H1 (cell line): ENCODE measurements around the gene CHAD. TPM values are rescaled to one million over a fixed set of nuclear protein-coding genes. Genes with fewer than 3 reads are reported as not detected.

Experiments used
- CTCF ChIA-PET: fragments of 300-600 bp; sonication (Branson Sonifier 250); formaldehyde crosslinking; loops from one replicate; lab custom pipeline; 2021; ENCODE audit not compliant: partially characterized antibody; lab: Charles Lee
- POLR2A ChIA-PET: fragments of 300-600 bp; sonication (Branson Sonifier 250); formaldehyde crosslinking; loops from one replicate; lab custom pipeline; 2021; ENCODE audit warnings: inconsistent platforms; ENCODE audit not compliant: partially characterized antibody; lab: Charles Lee
- DNase-seq, 2 experiments: peaks; one replicate each; pipeline versions ENCODE4 v3.0.0 to v3.0.0-alpha.2; 2010 to 2022; ENCODE audit warnings: low spot score in 2 of 2, low read depth in 1 of 2, mixed read lengths in 1 of 2
- FAIRE-seq: peaks from 2 replicates; lab custom pipeline; 2011; peaks lifted over from hg19 to GRCh38; lab: Jason Lieb, UNC
- H2AFZ ChIP-seq: 2 replicates; pipeline ENCODE4 v1.8.1; 2012; ENCODE audit warnings: low read length, inconsistent platforms
- H2AK5ac ChIP-seq: 2 replicates; pipeline ENCODE4 v1.6.1; 2013; ENCODE audit warnings: low read depth, low read length
- H2BK120ac ChIP-seq: replicated peaks from 2 replicates; pipeline ENCODE3; 2013; ENCODE audit warnings: low read depth, low read length, inconsistent platforms
- H2BK12ac ChIP-seq: 2 replicates; pipeline ENCODE4 v1.6.1; 2013; ENCODE audit warnings: low read depth, low read length
- H2BK15ac ChIP-seq: 2 replicates; pipeline ENCODE4 v1.6.1; 2013; ENCODE audit warnings: low read length
- H2BK20ac ChIP-seq: 2 replicates; pipeline ENCODE4 v1.6.1; 2013; ENCODE audit warnings: low read length
- H2BK5ac ChIP-seq: 2 replicates; pipeline ENCODE4 v1.6.1; 2013; ENCODE audit warnings: low read depth, low read length
- H3K14ac ChIP-seq: 2 replicates; pipeline ENCODE4 v1.6.1; 2013; ENCODE audit warnings: inconsistent platforms; ENCODE audit not compliant: insufficient read length
- H3K18ac ChIP-seq: 2 replicates; pipeline ENCODE4 v1.6.1; 2013; ENCODE audit warnings: low read length; ENCODE audit errors: extremely low read depth
- H3K23ac ChIP-seq: 2 replicates; pipeline ENCODE4 v1.6.1; 2013; ENCODE audit warnings: inconsistent platforms; ENCODE audit not compliant: insufficient read length
- H3K23me2 ChIP-seq: 2 replicates; pipeline ENCODE4 v1.6.1; 2013; ENCODE audit warnings: low read depth, low read length
- H3K27ac ChIP-seq: 2 replicates; pipeline ENCODE4 v1.6.1; 2011; ENCODE audit warnings: low read depth, low read length, inconsistent platforms
- H3K27me3 ChIP-seq, 4 experiments: replicated peaks in 1 of 4; 1 replicate in 1 of 4; 2 replicates in 3 of 4; pipeline versions ENCODE4 v1.6.1 to v1.8.1; 2011 to 2013; ENCODE audit warnings: low read length in 3 of 4, mild to moderate bottlenecking in 3 of 4, inconsistent platforms in 2 of 4, mixed read lengths in 2 of 4, moderate library complexity in 1 of 4; ENCODE audit not compliant: control insufficient read depth in 3 of 4, insufficient read depth in 3 of 4; ENCODE audit errors: extremely low read depth in 1 of 4
- H3K36me3 ChIP-seq, 4 experiments: 2 replicates each; pipeline versions ENCODE4 v1.6.1 to v1.8.1; 2011 to 2013; ENCODE audit warnings: mild to moderate bottlenecking in 4 of 4, low read length in 3 of 4, moderate library complexity in 2 of 4, control low read depth in 1 of 4, inconsistent platforms in 1 of 4; ENCODE audit not compliant: insufficient read depth in 4 of 4, control insufficient read depth in 2 of 4
- H3K4ac ChIP-seq: replicated peaks from 2 replicates; pipeline ENCODE3; 2013; ENCODE audit warnings: low read length, low read depth, mixed read lengths, inconsistent platforms; ENCODE audit not compliant: insufficient read length
- H3K4me1 ChIP-seq, 4 experiments: replicated peaks in 1 of 4; 1 replicate in 1 of 4; 2 replicates in 3 of 4; pipeline versions ENCODE4 v1.6.1 to v1.8.1; 2011 to 2013; ENCODE audit warnings: low read length in 3 of 4, inconsistent platforms in 2 of 4, mixed read lengths in 1 of 4; ENCODE audit not compliant: insufficient read depth in 4 of 4, control insufficient read depth in 3 of 4
- H3K4me2 ChIP-seq, 2 experiments: 2 replicates each; pipeline versions ENCODE4 v1.6.1 to v1.8.1; 2011 to 2013; ENCODE audit warnings: low read depth in 2 of 2, low read length in 2 of 2, control low read depth in 1 of 2, inconsistent platforms in 1 of 2, mild to moderate bottlenecking in 1 of 2; ENCODE audit not compliant: insufficient read depth in 1 of 2
- H3K4me3 ChIP-seq, 4 experiments: fragments of 200-600, 300-600 bp in 1 of 4; sonication (generic), shearing (Covaris generic), sonication (Bioruptor Twin) in 1 of 4; 2 replicates each; pipeline versions ENCODE4 v1.5.1 to v1.8.1; 2011 to 2016; ENCODE audit warnings: low read length in 4 of 4, low read depth in 3 of 4, control low read depth in 2 of 4, inconsistent platforms in 2 of 4, mild to moderate bottlenecking in 2 of 4, mixed read lengths in 1 of 4, moderate library complexity in 1 of 4; ENCODE audit not compliant: insufficient read depth in 2 of 4; ENCODE audit errors: extremely low read depth in 1 of 4
- H3K56ac ChIP-seq: replicated peaks from 2 replicates; pipeline ENCODE3; 2013; ENCODE audit warnings: low read depth, mild to moderate bottlenecking, mixed read lengths, low read length, inconsistent platforms; ENCODE audit not compliant: insufficient read length
- H3K79me1 ChIP-seq: 2 replicates; pipeline ENCODE4 v1.6.1; 2013; ENCODE audit warnings: low read depth, low read length, control low read depth
- H3K79me2 ChIP-seq, 2 experiments: 2 replicates each; pipeline versions ENCODE4 v1.6.1 to v1.8.1; 2012 to 2013; ENCODE audit warnings: low read length in 2 of 2, mild to moderate bottlenecking in 2 of 2, inconsistent platforms in 1 of 2; ENCODE audit not compliant: insufficient read depth in 2 of 2, control insufficient read depth in 1 of 2
- H3K9ac ChIP-seq, 4 experiments: replicated peaks in 1 of 4; 1 replicate in 1 of 4; 2 replicates in 3 of 4; pipeline versions ENCODE4 v1.6.1 to v1.8.1; 2011 to 2013; ENCODE audit warnings: low read depth in 3 of 4, low read length in 3 of 4, control low read depth in 2 of 4, mild to moderate bottlenecking in 2 of 4, moderate library complexity in 2 of 4, inconsistent platforms in 1 of 4; ENCODE audit errors: extremely low read depth in 1 of 4
- H3K9me3 ChIP-seq, 2 experiments: 2 replicates each; pipeline versions ENCODE4 v1.6.1 to v1.8.1; 2012 to 2013; ENCODE audit warnings: mild to moderate bottlenecking in 2 of 2, moderate library complexity in 2 of 2, control low read depth in 1 of 2, inconsistent platforms in 1 of 2, low read depth in 1 of 2, low read length in 1 of 2, mixed read lengths in 1 of 2; ENCODE audit not compliant: insufficient read depth in 2 of 2
- H4K20me1 ChIP-seq, 2 experiments: replicated peaks in 1 of 2; 2 replicates each; pipeline versions ENCODE3 to v1.8.1; 2011 to 2013; ENCODE audit warnings: inconsistent platforms in 2 of 2, low read length in 2 of 2, mild to moderate bottlenecking in 1 of 2; ENCODE audit not compliant: insufficient read depth in 2 of 2, control insufficient read depth in 1 of 2
- H4K5ac ChIP-seq: 2 replicates; pipeline ENCODE4 v1.6.1; 2013; ENCODE audit warnings: low read length, low read depth, mixed read lengths, inconsistent platforms; ENCODE audit not compliant: insufficient read length
- H4K8ac ChIP-seq: 2 replicates; pipeline ENCODE4 v1.8.0; 2013; ENCODE audit warnings: mild to moderate bottlenecking, moderate library complexity, low read length, inconsistent platforms; ENCODE audit not compliant: insufficient read depth; ENCODE audit errors: extremely low read depth
- H4K91ac ChIP-seq: replicated peaks from 2 replicates; pipeline ENCODE3; 2013; ENCODE audit warnings: low read length, mixed read lengths, inconsistent platforms; ENCODE audit not compliant: insufficient read length
- CBX8 ChIP-seq: fragments of 300-800, 300-1000 bp; sonication (generic); IDR thresholded peaks from 2 replicates; pipeline ENCODE4 v1.7.1; 2016; ENCODE audit warnings: low read depth, low read length, borderline replicate concordance
- CHD1 ChIP-seq: IDR thresholded peaks from 2 replicates; pipeline ENCODE4 v1.6.1; 2012; ENCODE audit warnings: low read depth, low read length, improper control_type of control experiment
- KDM5A ChIP-seq: fragments of 200-600 bp; IDR thresholded peaks from 2 replicates; pipeline ENCODE4 v1.7.1; 2012; ENCODE audit warnings: mild to moderate bottlenecking, low read length, inconsistent platforms, mixed read lengths
- POLR2AphosphoS5 ChIP-seq: IDR thresholded peaks from 2 replicates; pipeline ENCODE4 v1.6.1; 2011; ENCODE audit warnings: low read depth, low read length
- RNF2 ChIP-seq: fragments of 200-900, 300-1000 bp; sonication (generic); IDR thresholded peaks from 2 replicates; pipeline ENCODE4 v1.7.1; 2016; ENCODE audit warnings: borderline replicate concordance, low read depth, mild to moderate bottlenecking, antibody characterized with exemption, low read length; ENCODE audit not compliant: poor library complexity, severe bottlenecking; ENCODE audit errors: missing control alignments
- RXRA ChIP-seq: IDR thresholded peaks from 2 replicates; pipeline ENCODE4 v1.6.1; 2011; ENCODE audit warnings: low read depth, mild to moderate bottlenecking, low read length, moderate library complexity; ENCODE audit not compliant: insufficient read depth
- WGBS, 2 experiments: shearing (Covaris generic) in 1 of 2; methylation state at CpG; one replicate each; pipeline versions ENCODE4 v1.1.6 to v1.1.7; 2013 to 2015; ENCODE audit warnings: low lambda C conversion rate in 2 of 2, mixed read lengths in 2 of 2, inconsistent platforms in 1 of 2, low coverage in 1 of 2, missing lambda C conversion rate in 1 of 2; ENCODE audit not compliant: insufficient replicate concordance in 2 of 2, insufficient coverage in 1 of 2, insufficient read length in 1 of 2; ENCODE audit errors: extremely low coverage in 1 of 2, missing lambda C conversion rate in 1 of 2; 5-methylcytosine and 5-hydroxymethylcytosine counted together
- polyA plus RNA-seq, 7 experiments: library from polyadenylated mRNA; depleted of rRNA in 3 of 7; stranded (reverse) in 5 of 7; unstranded in 2 of 7; fragments of >200 nt in 5 of 7; fragments of 200-250 nt in 2 of 7; gene quantifications; 1 replicate in 5 of 7; 2 replicates in 1 of 7; 4 replicates in 1 of 7; pipeline versions ENCODE4 v1.2.1 to v1.2.3, GENCODE V29; 2011 to 2013; ENCODE audit warnings: missing spikeins in 2 of 7, mixed read lengths in 2 of 7
- total RNA-seq: library from RNA; stranded (reverse); fragmentation: NEBNext Ultra II Directional; extraction: Animal tissue kit (Norgen Biotek cat#: 25700); gene quantifications from 2 replicates; pipeline ENCODE4 v1.2.1, GENCODE V29; 2021
- TF ChIP-seq, protein P1 (sequence below): IDR thresholded peaks from 2 replicates; pipeline ENCODE4 v1.6.1; 2011; ENCODE audit warnings: low read depth, mild to moderate bottlenecking, low read length; ENCODE audit not compliant: insufficient read depth
- TF ChIP-seq, protein P2 (sequence below): IDR thresholded peaks from 2 replicates; pipeline ENCODE4 v1.6.1; 2012; ENCODE audit warnings: low read length, inconsistent platforms

Gene CHAD
- total and polyA plus RNA-seq, 2 of the 8 experiments (the other 6 are each of a cell fraction or from before 2014, with no cell fraction given), result 0.03 TPM; not detected in 1

DNA sequence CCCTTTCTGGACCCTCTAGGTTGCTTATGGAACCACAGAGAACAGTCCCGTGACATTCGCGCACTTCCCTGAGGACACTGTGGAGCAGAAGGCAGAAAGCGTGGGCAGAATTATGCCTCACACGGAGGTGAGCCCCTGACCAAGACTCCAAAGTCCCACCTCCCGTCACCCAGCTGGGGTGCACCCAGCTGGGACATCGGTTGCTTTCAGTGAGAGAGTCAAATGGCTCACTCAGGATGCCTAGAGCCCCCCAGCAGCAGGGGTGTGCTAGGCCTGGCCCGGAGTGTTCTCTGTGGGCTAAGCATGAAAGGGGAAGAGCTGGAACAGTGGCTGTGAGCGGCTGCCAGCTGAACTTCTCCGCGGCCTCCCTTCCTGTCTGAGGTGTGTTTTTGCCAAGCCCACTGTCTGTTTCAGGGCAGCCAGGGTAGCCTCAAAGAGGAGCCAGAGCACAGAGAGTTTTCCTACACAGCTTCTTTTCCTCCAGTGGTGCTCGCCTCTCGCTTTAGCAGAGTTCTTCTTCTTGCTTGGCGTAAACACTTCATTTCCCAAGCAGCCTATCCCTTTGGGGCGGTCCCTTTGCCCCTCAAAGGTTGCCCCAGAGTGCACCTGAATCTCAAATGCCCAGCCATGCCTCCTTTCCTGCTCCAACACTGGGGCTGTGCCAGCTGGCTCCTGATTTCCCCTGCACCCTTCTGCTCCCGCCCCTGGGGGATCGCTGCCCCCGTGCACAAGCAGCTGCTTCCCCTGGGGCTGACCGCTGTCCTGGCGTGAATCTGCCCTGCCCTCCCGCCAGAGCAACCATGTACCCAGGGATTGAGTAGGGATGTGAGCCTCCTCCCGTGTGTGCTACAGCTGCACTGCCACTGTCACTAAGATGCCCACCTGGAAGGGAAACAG lies 2.6 kb upstream of the CHAD start:
- Histone ChIP-seq H3K9me3 (no peaks in the 10 kb centered on the region), H2BK15ac (no peak overlapping the region), H3K27me3 (peaks cover 8 to 39% (median 26%) of the 10 kb centered on the region in 4 experiments; a peak in 6 of 7 replicates), H2BK5ac (no peak overlapping the region), H2BK12ac (no peak overlapping the region), H4K20me1 (peaks cover 0 to 3% of the 10 kb centered on the region in 2 experiments), H3K4me2 (no peak overlapping the region), H2BK20ac (no peak overlapping the region), H4K91ac (no peak overlapping the region), H3K79me1 (no peaks in the 10 kb centered on the region), H3K56ac (no peak overlapping the region), H3K4me1 (peaks cover 0 to 17% (median 7%) of the 10 kb centered on the region in 4 experiments; a peak in 6 of 7 replicates), H3K36me3 (no peaks in the 10 kb centered on the region), H2AK5ac (0 out of 2 replicates have a peak overlapping the region, but pooled peaks have one; percentile 39), H2BK120ac (no peak overlapping the region), H3K27ac (no peak overlapping the region), H3K79me2 (no peaks in the 10 kb centered on the region), H3K4ac (no peak overlapping the region), H3K23ac (no peak overlapping the region), H3K14ac (no peak overlapping the region), H3K9ac (peak overlapping the region in 1 of 4 experiments; percentile 11; a peak in 1 of 7 replicates), H3K18ac (no peak overlapping the region), H3K4me3 (no peak overlapping the region), H4K8ac (no peak overlapping the region), H3K23me2 (peaks cover 7% of the 10 kb centered on the region; the same call in 1 of the 2 replicates), H4K5ac (no peak overlapping the region), H2AFZ (no peak overlapping the region)
- WGBS, 2 experiments, result 86% methylated on average over 22 of the region's 22 CpGs; no CpG with 5 or more reads in 1 of the 2 experiments
- FAIRE-seq (no peak), DNase-seq (no peak)
- ChIA-PET CTCF (interaction anchor here (0.6 to 8.8 kb wide), 10 partner anchors 11 to 141 kb away, joined by 3 to 49 read pairs (median 4); partner anchors contain the start of gene LRRC59), POLR2A (interaction anchor here (1.1 to 1.4 kb wide), 3 partner anchors 8 to 61 kb away, joined by 3 read pairs; partner anchors contain the start of gene EPN3)
- TF ChIP-seq, protein P1, sequence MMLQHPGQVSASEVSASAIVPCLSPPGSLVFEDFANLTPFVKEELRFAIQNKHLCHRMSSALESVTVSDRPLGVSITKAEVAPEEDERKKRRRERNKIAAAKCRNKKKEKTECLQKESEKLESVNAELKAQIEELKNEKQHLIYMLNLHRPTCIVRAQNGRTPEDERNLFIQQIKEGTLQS, result no peak
- TF ChIP-seq RNF2, result no peak
- TF ChIP-seq KDM5A, result no peak
- no peak for TF ChIP-seq POLR2AphosphoS5
- TF ChIP-seq, protein P2, sequence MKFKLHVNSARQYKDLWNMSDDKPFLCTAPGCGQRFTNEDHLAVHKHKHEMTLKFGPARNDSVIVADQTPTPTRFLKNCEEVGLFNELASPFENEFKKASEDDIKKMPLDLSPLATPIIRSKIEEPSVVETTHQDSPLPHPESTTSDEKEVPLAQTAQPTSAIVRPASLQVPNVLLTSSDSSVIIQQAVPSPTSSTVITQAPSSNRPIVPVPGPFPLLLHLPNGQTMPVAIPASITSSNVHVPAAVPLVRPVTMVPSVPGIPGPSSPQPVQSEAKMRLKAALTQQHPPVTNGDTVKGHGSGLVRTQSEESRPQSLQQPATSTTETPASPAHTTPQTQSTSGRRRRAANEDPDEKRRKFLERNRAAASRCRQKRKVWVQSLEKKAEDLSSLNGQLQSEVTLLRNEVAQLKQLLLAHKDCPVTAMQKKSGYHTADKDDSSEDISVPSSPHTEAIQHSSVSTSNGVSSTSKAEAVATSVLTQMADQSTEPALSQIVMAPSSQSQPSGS, result no peak
- TF ChIP-seq CHD1, result no peak
- no peak for TF ChIP-seq RXRA
- no peak for TF ChIP-seq CBX8
